Measurements from ENCODE around the gene ANKRD18A. TPM values are rescaled to one million over a fixed set of nuclear protein-coding genes. Genes with fewer than 3 reads are reported as not detected.
"Not testable (repeated sequence)": the region's sequence is repeated elsewhere in the genome, so short reads cannot be mapped to it uniquely, and the experiment has no call there.

The ANKRD18A gene
- total RNA-seq, 1 donor from 2014 or later, result 1.5 TPM

DNA sequence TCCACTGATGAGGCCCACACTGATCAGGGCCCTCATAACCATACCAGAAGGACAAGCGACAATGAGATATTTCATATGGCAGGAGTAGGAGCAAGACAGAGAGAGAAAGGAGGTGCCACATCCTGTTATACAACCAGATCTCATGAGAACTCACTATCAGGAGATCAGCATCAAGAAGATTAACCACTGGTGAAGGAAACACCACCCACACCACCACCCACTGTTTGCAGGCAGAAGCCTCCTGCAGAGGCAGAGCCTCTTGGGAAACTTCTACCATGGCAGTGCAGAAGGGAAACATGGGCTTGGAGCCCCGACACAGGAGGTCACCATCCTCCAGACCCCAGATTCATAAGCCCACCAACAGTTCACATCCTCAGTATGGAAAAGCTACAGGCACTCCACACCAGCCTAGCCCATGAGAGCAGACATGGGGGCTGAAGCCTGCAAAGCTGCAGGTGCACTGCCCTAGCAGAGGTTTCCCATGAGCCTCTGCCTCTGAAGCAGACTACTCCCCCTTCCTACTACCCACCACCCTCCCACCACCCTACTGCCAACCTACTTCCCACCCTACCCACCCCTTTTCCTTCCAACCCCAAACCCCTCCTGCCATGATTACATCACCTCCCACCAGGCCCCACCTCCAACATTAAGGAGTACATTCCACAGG is 73.8 kb downstream of the ANKRD18A start:
- not testable (repeated sequence) for DNase-seq (ENCODE audit: low read depth, low spot score)

- DNase-seq (ENCODE audit: low read depth, low spot score), result not testable (repeated sequence)
Observed at GRCh38 chr9:38540535-38540934, 79.9 kb downstream of the ANKRD18A start.

DNA sequence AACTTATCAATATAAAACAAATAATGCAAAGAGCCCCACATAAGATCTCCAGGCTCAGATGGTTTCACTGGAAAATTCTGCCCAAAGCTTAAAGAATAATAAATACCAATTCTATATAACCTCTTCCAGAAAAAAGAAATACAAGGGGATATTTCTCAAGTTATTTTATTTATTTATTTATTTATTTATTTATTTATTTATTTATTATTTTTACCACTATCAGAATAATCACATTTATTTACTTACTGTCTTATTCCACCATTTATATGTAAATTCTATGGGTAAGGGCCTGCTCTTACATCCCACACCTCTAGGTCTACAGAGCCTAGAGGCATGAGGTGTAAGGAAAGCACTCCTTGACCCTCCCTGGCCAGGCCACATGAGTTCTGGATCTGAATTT is 91.1 kb downstream of the ANKRD18A start:
- DNase-seq (ENCODE audit: low read depth, low spot score), result no peak

DNA sequence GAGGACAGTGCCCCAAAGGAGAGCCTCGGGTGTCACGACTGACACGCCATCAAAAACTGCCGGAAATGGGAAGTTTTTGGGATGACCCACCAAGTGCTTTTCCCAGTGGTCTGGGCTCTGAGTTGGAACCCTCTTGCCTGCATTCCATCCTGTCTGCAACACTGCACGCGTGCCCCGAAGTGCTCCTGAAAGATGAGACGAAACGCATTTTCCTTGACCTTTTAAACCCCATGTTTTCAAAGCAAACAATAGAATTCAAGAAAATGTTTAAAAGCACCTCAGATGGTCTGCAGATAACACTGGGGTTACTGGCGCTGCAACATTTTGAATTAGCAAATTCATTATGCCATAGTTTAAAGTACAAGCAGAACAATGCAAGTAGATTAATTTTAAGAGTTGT is 92.9 kb downstream of the ANKRD18A start:
- no peak for DNase-seq (ENCODE audit: low read depth, low spot score)

- DNase-seq (ENCODE audit: low read depth, low spot score), result no peak
Observed at GRCh38 chr9:38526591-38526990, 93.8 kb downstream of the ANKRD18A start.

DNA sequence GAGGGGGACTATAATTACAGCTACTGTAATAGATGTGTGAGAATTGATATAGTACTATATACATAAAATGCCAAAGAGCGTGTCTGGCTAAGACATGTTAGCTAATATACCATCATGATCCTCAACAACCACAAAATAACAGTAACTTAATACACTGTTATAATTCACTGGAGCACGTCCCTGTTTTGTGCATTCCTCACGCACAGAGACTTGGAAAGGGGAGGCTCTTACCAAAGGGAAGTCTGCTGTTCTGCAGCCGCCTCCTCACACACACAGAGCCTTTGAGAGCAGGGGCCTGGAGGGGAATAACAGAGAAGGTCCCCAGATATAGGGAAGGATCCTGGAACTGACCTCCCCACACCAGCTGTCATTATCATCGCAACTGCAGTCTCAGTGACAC is 97.3 kb downstream of the ANKRD18A start:
- no peak for DNase-seq (ENCODE audit: low read depth, low spot score)

- DNase-seq (ENCODE audit: low read depth, low spot score), result no peak
Observed at GRCh38 chr9:38521762-38522161, 98.6 kb downstream of the ANKRD18A start.

Other genes starting within 250 kb of the ANKRD18A start
- 24.7 and 29.0 TPM in 2 replicates for gene ALDH1B1, start 227.9 kb downstream of the ANKRD18A start, total RNA-seq
- 0.11 and 0.33 TPM in 2 replicates for gene IGFBPL1, start 196.1 kb downstream of the ANKRD18A start, total RNA-seq
- not detected in 2 replicates for gene FAM240B, start 99.5 kb upstream of the ANKRD18A start, total RNA-seq